Keratinocyte (primary cell): Measurements from ENCODE around the gene FRMD3. TPM values are rescaled to one million over a fixed set of nuclear protein-coding genes. Genes with fewer than 3 reads are reported as not detected.

Experiments
- DNase-seq: peaks from one replicate; pipeline ENCODE4 v3.0.0-alpha.2; 2011; ENCODE audit warnings: low read depth, missing footprints, low spot score
- FAIRE-seq: peaks from 2 replicates; lab custom pipeline; 2011; peaks lifted over from hg19 to GRCh38; lab: Jason Lieb, UNC
- H2AFZ ChIP-seq: 2 replicates; pipeline ENCODE4 v1.6.0; 2012; ENCODE audit warnings: low read length, control low read depth, inconsistent platforms; ENCODE audit not compliant: control insufficient read depth
- H3K27ac ChIP-seq: 2 replicates; pipeline ENCODE4 v1.5.1; 2011; ENCODE audit warnings: low read length; ENCODE audit not compliant: control insufficient read depth, insufficient read depth
- H3K27me3 ChIP-seq: 3 replicates; pipeline ENCODE4 v1.6.0; 2011; ENCODE audit warnings: low read length; ENCODE audit not compliant: control insufficient read depth, insufficient read depth; ENCODE audit errors: extremely low read depth
- H3K36me3 ChIP-seq, 2 experiments: 2 replicates in 1 of 2; 3 replicates in 1 of 2; pipeline ENCODE4 v1.5.1; 2011; ENCODE audit warnings: low read length in 2 of 2, mild to moderate bottlenecking in 1 of 2; ENCODE audit not compliant: control insufficient read depth in 2 of 2, insufficient read depth in 2 of 2; ENCODE audit errors: extremely low read depth in 1 of 2
- H3K4me1 ChIP-seq: 3 replicates; pipeline ENCODE4 v1.5.1; 2011; ENCODE audit warnings: low read length; ENCODE audit not compliant: control insufficient read depth, insufficient read depth; ENCODE audit errors: extremely low read depth
- H3K4me2 ChIP-seq: 3 replicates; pipeline ENCODE4 v1.6.0; 2011; ENCODE audit warnings: low read depth, low read length; ENCODE audit not compliant: control insufficient read depth, insufficient read depth; ENCODE audit errors: extremely low read depth
- H3K4me3 ChIP-seq, 3 experiments: fragments of 200-600 bp in 1 of 3; sonication (generic) in 1 of 3; 2 replicates in 2 of 3; 3 replicates in 1 of 3; pipeline ENCODE4 v1.5.1; 2011 to 2016; ENCODE audit warnings: low read length in 3 of 3, mild to moderate bottlenecking in 3 of 3, control low read depth in 2 of 3, inconsistent platforms in 1 of 3, low read depth in 1 of 3, mixed read lengths in 1 of 3, mixed run types in 1 of 3, moderate library complexity in 1 of 3; ENCODE audit not compliant: control insufficient read depth in 2 of 3, insufficient read depth in 2 of 3; ENCODE audit errors: extremely low read depth in 1 of 3
- H3K79me2 ChIP-seq: 2 replicates; pipeline ENCODE4 v1.6.0; 2012; ENCODE audit warnings: low read length; ENCODE audit not compliant: control insufficient read depth, insufficient read depth
- H3K9ac ChIP-seq: 3 replicates; pipeline ENCODE4 v1.6.0; 2011; ENCODE audit warnings: low read length; ENCODE audit not compliant: control insufficient read depth, insufficient read depth; ENCODE audit errors: extremely low read depth
- H3K9me1 ChIP-seq: 3 replicates; pipeline ENCODE4 v1.6.0; 2011; ENCODE audit warnings: low read length; ENCODE audit not compliant: control insufficient read depth, insufficient read depth; ENCODE audit errors: extremely low read depth
- H3K9me3 ChIP-seq: 2 replicates; pipeline ENCODE4 v1.5.1; 2012; ENCODE audit warnings: low read depth, low read length; ENCODE audit not compliant: control insufficient read depth
- H4K20me1 ChIP-seq: 3 replicates; pipeline ENCODE4 v1.6.0; 2011; ENCODE audit warnings: low read length; ENCODE audit not compliant: control insufficient read depth, insufficient read depth; ENCODE audit errors: extremely low read depth
- EZH2 ChIP-seq: IDR thresholded peaks from one replicate; pipeline ENCODE4 v1.6.1; 2012; ENCODE audit warnings: inconsistent platforms, mild to moderate bottlenecking, low read length, moderate library complexity
- dilution Hi-C: fragments of 300-500 bp; cut with MboI; formaldehyde crosslinking; loops from one replicate; pipeline ENCODE4 v1.7.0; 2020; ENCODE audit warnings: low sequenced_read_pairs; ENCODE audit not compliant: extremely low pct_ligation_motif_present
- polyA plus RNA-seq, 5 experiments: library from polyadenylated mRNA; depleted of rRNA in 3 of 5; stranded (reverse) in 3 of 5; stranded (forward) in 1 of 5; unstranded in 1 of 5; fragments of >200 nt; gene quantifications; 1 replicate in 1 of 5; 2 replicates in 3 of 5; 3 replicates in 1 of 5; pipeline versions ENCODE4 v1.2.1 to v1.2.3, GENCODE V29; 2011 to 2012; ENCODE audit warnings: missing spikeins in 2 of 5, low read depth in 1 of 5, low replicate concordance in 1 of 5
- TF ChIP-seq, protein P1 (sequence below), 3 experiments: IDR thresholded peaks in 1 of 3; conservative IDR thresholded peaks in 1 of 3; optimal IDR thresholded peaks in 1 of 3; 2 replicates in 2 of 3; 3 replicates in 1 of 3; pipeline versions ENCODE3 to v1.5.1; 2011; ENCODE audit warnings: low read length in 3 of 3, mild to moderate bottlenecking in 3 of 3, moderate library complexity in 2 of 3, control low read depth in 1 of 3, inconsistent platforms in 1 of 3; ENCODE audit not compliant: insufficient read depth in 2 of 3; ENCODE audit errors: extremely low read depth in 1 of 3

FRMD3 gene
- polyA plus RNA-seq, 1 donor (not counting 4 experiments of a cell fraction or from before 2014, with no cell fraction given) = 0.21 TPM

- DNase-seq = no peak
These were observed 16.8 kb downstream of the FRMD3 start for GRCh38 chr9:83521411-83521810.

GRCh38 chr9:83521011-83521410 lies 17.2 kb downstream of the FRMD3 start:
- H2AFZ ChIP-seq = no peak overlapping the region
- no peak for FAIRE-seq
- no peaks in the 10 kb centered on the region for H3K27me3 ChIP-seq
- no peaks in the 10 kb centered on the region for H3K36me3 ChIP-seq
- H3K4me3 ChIP-seq = no peak overlapping the region
- no peaks in the 10 kb centered on the region for H3K9me1 ChIP-seq
- no peak overlapping the region for H3K27ac ChIP-seq
- no peaks in the 10 kb centered on the region for H3K4me1 ChIP-seq
- no peaks in the 10 kb centered on the region for H3K79me2 ChIP-seq
- no peak for DNase-seq
- no peak overlapping the region for H3K9ac ChIP-seq
- H3K4me2 ChIP-seq = no peak overlapping the region
- no peaks in the 10 kb centered on the region for H3K9me3 ChIP-seq
- TF ChIP-seq EZH2 = no peak
- TF ChIP-seq, protein P1, sequence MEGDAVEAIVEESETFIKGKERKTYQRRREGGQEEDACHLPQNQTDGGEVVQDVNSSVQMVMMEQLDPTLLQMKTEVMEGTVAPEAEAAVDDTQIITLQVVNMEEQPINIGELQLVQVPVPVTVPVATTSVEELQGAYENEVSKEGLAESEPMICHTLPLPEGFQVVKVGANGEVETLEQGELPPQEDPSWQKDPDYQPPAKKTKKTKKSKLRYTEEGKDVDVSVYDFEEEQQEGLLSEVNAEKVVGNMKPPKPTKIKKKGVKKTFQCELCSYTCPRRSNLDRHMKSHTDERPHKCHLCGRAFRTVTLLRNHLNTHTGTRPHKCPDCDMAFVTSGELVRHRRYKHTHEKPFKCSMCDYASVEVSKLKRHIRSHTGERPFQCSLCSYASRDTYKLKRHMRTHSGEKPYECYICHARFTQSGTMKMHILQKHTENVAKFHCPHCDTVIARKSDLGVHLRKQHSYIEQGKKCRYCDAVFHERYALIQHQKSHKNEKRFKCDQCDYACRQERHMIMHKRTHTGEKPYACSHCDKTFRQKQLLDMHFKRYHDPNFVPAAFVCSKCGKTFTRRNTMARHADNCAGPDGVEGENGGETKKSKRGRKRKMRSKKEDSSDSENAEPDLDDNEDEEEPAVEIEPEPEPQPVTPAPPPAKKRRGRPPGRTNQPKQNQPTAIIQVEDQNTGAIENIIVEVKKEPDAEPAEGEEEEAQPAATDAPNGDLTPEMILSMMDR (optimal IDR thresholded peaks at IDR 0.05 in 1 of 3, IDR thresholded peaks at IDR 0.05 in 1 of 3, conservative IDR thresholded peaks at IDR 0.05 in 1 of 3; ENCODE audit: extremely low read depth in 1 of 3, insufficient read depth in 2 of 3, low read length in 3 of 3) = no peak
- no peaks in the 10 kb centered on the region for H4K20me1 ChIP-seq
- dilution Hi-C loops = no loop called here

More at GRCh38 chr9:83521411-83521810, 16.8 kb downstream of the FRMD3 start:
- H3K27ac ChIP-seq = no peak overlapping the region
- H3K27me3 ChIP-seq = no peaks in the 10 kb centered on the region
- H3K9me1 ChIP-seq = no peaks in the 10 kb centered on the region
- no peak for FAIRE-seq
- no peak overlapping the region for H3K4me2 ChIP-seq
- no peaks in the 10 kb centered on the region for H3K9me3 ChIP-seq
- H3K4me1 ChIP-seq = no peaks in the 10 kb centered on the region
- TF ChIP-seq, protein P1 (optimal IDR thresholded peaks at IDR 0.05 in 1 of 3, IDR thresholded peaks at IDR 0.05 in 1 of 3, conservative IDR thresholded peaks at IDR 0.05 in 1 of 3; ENCODE audit: extremely low read depth in 1 of 3, insufficient read depth in 2 of 3, low read length in 3 of 3) = no peak
- TF ChIP-seq EZH2 = no peak
- no peak overlapping the region for H3K4me3 ChIP-seq
- dilution Hi-C loops = no loop called here
- no peaks in the 10 kb centered on the region for H4K20me1 ChIP-seq
- H3K36me3 ChIP-seq = no peaks in the 10 kb centered on the region
- H3K9ac ChIP-seq = no peak overlapping the region
- H2AFZ ChIP-seq = no peak overlapping the region
- no peaks in the 10 kb centered on the region for H3K79me2 ChIP-seq
